ENCODE measurements around the gene SLC4A4. TPM values are rescaled to one million over a fixed set of nuclear protein-coding genes. Genes with fewer than 3 reads are reported as not detected.

Gene SLC4A4
- total RNA-seq, 1 donor from 2014 or later: not detected

- no peak overlapping the region for H3K4me3 Mint-ChIP-seq
- H3K27me3 Mint-ChIP-seq: no peaks in the 10 kb centered on the region
- ChIA-PET POLR2A (no interaction called here), CTCF (no interaction called here)
- H3K36me3 Mint-ChIP-seq (ENCODE audit: low read depth): no peaks in the 10 kb centered on the region
- no peak overlapping the region for H3K27ac Mint-ChIP-seq
- no peaks in the 10 kb centered on the region for H3K9me3 Mint-ChIP-seq
- DNase-seq: no peak
- no peak for TF ChIP-seq CTCF (IDR thresholded peaks at IDR 0.05)
- no peak for ATAC-seq (ENCODE audit: low read depth)
- intact Hi-C loops (cut with micrococcal nuclease): no loop called here
- H3K4me1 Mint-ChIP-seq: no peaks in the 10 kb centered on the region
Observed at GRCh38 chr4:71520308-71520707, 181.5 kb downstream of the SLC4A4 start.

GRCh38 chr4:71520850-71521249 lies 182.0 kb downstream of the SLC4A4 start:
- H3K27ac Mint-ChIP-seq: no peak overlapping the region
- intact Hi-C loops (cut with micrococcal nuclease): no loop called here
- CTCF ChIA-PET: no interaction called here

GRCh38 chr4:71524756-71525155 lies 185.9 kb downstream of the SLC4A4 start:
- H3K36me3 Mint-ChIP-seq (ENCODE audit: low read depth): no peaks in the 10 kb centered on the region
- no peaks in the 10 kb centered on the region for H3K27me3 Mint-ChIP-seq
- no peak overlapping the region for H3K4me3 Mint-ChIP-seq
- H3K9me3 Mint-ChIP-seq: no peaks in the 10 kb centered on the region
- intact Hi-C loops (cut with micrococcal nuclease): no loop called here
- ChIA-PET POLR2A (no interaction called here), CTCF (no interaction called here)
- no peak overlapping the region for H3K27ac Mint-ChIP-seq
- TF ChIP-seq CTCF (IDR thresholded peaks at IDR 0.05): no peak
- DNase-seq: no peak
- no peaks in the 10 kb centered on the region for H3K4me1 Mint-ChIP-seq
- no peak for ATAC-seq (ENCODE audit: low read depth)

More at GRCh38 chr4:71520850-71521249, 182.0 kb downstream of the SLC4A4 start:
- no peaks in the 10 kb centered on the region for H3K36me3 Mint-ChIP-seq (ENCODE audit: low read depth)
- ATAC-seq (ENCODE audit: low read depth) (no peak), DNase-seq (no peak)
- POLR2A ChIA-PET: no interaction called here
- H3K4me1 Mint-ChIP-seq: no peaks in the 10 kb centered on the region
- H3K4me3 Mint-ChIP-seq: no peak overlapping the region
- H3K9me3 Mint-ChIP-seq: no peaks in the 10 kb centered on the region
- H3K27me3 Mint-ChIP-seq: no peaks in the 10 kb centered on the region
- no peak for TF ChIP-seq CTCF (IDR thresholded peaks at IDR 0.05)

- H3K27ac Mint-ChIP-seq: no peak overlapping the region
- TF ChIP-seq CTCF (IDR thresholded peaks at IDR 0.05): no peak
- no peaks in the 10 kb centered on the region for H3K9me3 Mint-ChIP-seq
- H3K27me3 Mint-ChIP-seq: no peaks in the 10 kb centered on the region
- no peak overlapping the region for H3K4me3 Mint-ChIP-seq
- DNase-seq: no peak
- CTCF ChIA-PET: no interaction called here
- intact Hi-C loops (cut with micrococcal nuclease): no loop called here
- no peaks in the 10 kb centered on the region for H3K4me1 Mint-ChIP-seq
- no peaks in the 10 kb centered on the region for H3K36me3 Mint-ChIP-seq (ENCODE audit: low read depth)
- POLR2A ChIA-PET: no interaction called here
- ATAC-seq (ENCODE audit: low read depth): no peak
Observed at GRCh38 chr4:71526637-71527406, 188.0 kb downstream of the SLC4A4 start.

DNA sequence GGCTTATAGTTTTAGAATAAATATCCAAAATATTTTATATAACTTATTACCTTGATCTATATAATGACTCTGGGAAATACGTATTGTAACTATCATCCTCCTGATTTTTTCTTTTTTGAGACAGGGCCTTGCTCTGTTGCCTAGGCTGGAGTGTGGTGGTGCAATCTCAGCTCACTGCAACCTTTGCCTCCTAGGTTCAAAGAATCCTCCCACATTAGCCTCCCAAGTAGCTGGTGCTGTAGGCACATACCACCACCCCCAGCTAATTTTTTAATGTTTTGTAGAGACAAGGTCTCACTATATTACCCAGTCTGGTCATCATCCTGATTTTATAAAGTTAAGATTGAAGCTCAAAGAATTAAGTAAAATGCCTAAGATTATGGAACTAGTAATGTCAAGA lies 193.6 kb downstream of the SLC4A4 start:
- H3K27me3 Mint-ChIP-seq: no peaks in the 10 kb centered on the region
- intact Hi-C loops (cut with micrococcal nuclease): no loop called here
- no peaks in the 10 kb centered on the region for H3K36me3 Mint-ChIP-seq (ENCODE audit: low read depth)
- no peak for ATAC-seq (ENCODE audit: low read depth)
- H3K27ac Mint-ChIP-seq: no peak overlapping the region
- no peaks in the 10 kb centered on the region for H3K9me3 Mint-ChIP-seq
- H3K4me3 Mint-ChIP-seq: no peak overlapping the region
- no peak for DNase-seq
- H3K4me1 Mint-ChIP-seq: no peaks in the 10 kb centered on the region
- POLR2A ChIA-PET: no interaction called here
- no peak for TF ChIP-seq CTCF (IDR thresholded peaks at IDR 0.05)
- CTCF ChIA-PET: no interaction called here

Measured in activated B cell treated with CpG ODN at 0.5 μM for 24 hours (primary cell).